Cardiac muscle cell (in vitro differentiated cells and primary cell): ENCODE results near the gene MGAT5. TPM values are rescaled to one million over a fixed set of nuclear protein-coding genes. Genes with fewer than 3 reads are reported as not detected.

ENCODE experiments used
- DNase-seq, 2 donors: peaks; one replicate each; pipeline versions ENCODE4 v3.0.0 to v3.0.0-alpha.2; 2010 to 2017; ENCODE audit warnings: low read depth in 1 of 2, low spot score in 1 of 2
- H3K27ac ChIP-seq: fragments of 200-600 bp; sonication (generic); 2 replicates; pipeline ENCODE4 v1.5.1; 2016
- H3K27me3 ChIP-seq: fragments of 200-600 bp; sonication (generic); 2 replicates; pipeline ENCODE4 v1.6.0; 2016; ENCODE audit warnings: control low read depth
- H3K36me3 ChIP-seq: fragments of 200-600 bp; sonication (generic); 2 replicates; pipeline ENCODE4 v1.5.1; 2016; ENCODE audit warnings: control low read depth
- H3K4me1 ChIP-seq: fragments of 200-600 bp; sonication (generic); 2 replicates; pipeline ENCODE4 v1.8.1; 2017; ENCODE audit warnings: low read depth, mild to moderate bottlenecking, mixed run types
- H3K4me3 ChIP-seq: fragments of 200-600 bp; sonication (generic); 2 replicates; pipeline ENCODE4 v1.5.1; 2016; ENCODE audit warnings: mild to moderate bottlenecking
- H3K9me3 ChIP-seq: fragments of 200-600 bp; sonication (generic); 2 replicates; pipeline ENCODE4 v1.5.1; 2017; ENCODE audit warnings: low read depth, mild to moderate bottlenecking, control low read depth
- polyA plus RNA-seq: library from polyadenylated mRNA; unstranded; fragments of >200 nt; fragmentation: Nextera tagmentation; extraction: Ambion mirVana; gene quantifications from 2 replicates; pipeline ENCODE4 v1.2.1, GENCODE V29; 2016
- total RNA-seq: library from RNA; depleted of rRNA; stranded (reverse); fragments of >200 nt; gene quantifications from 2 replicates; pipeline ENCODE4 v1.2.3, GENCODE V29; 2016
- TF ChIP-seq, protein P1 (sequence below): IDR thresholded peaks from 2 replicates; pipeline ENCODE4 v1.5.1; 2012; ENCODE audit warnings: low read depth, mild to moderate bottlenecking, low read length

The MGAT5 gene
- total and polyA plus RNA-seq, 2 experiments from 2014 or later: 12.5 to 66.8 TPM

GRCh38 chr2:134336352-134336751 is 82.5 kb downstream of the MGAT5 start:
- TF ChIP-seq, protein P1, sequence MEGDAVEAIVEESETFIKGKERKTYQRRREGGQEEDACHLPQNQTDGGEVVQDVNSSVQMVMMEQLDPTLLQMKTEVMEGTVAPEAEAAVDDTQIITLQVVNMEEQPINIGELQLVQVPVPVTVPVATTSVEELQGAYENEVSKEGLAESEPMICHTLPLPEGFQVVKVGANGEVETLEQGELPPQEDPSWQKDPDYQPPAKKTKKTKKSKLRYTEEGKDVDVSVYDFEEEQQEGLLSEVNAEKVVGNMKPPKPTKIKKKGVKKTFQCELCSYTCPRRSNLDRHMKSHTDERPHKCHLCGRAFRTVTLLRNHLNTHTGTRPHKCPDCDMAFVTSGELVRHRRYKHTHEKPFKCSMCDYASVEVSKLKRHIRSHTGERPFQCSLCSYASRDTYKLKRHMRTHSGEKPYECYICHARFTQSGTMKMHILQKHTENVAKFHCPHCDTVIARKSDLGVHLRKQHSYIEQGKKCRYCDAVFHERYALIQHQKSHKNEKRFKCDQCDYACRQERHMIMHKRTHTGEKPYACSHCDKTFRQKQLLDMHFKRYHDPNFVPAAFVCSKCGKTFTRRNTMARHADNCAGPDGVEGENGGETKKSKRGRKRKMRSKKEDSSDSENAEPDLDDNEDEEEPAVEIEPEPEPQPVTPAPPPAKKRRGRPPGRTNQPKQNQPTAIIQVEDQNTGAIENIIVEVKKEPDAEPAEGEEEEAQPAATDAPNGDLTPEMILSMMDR: no peak
- Histone ChIP-seq H3K27me3 (no peaks in the 10 kb centered on the region), H3K27ac (no peak overlapping the region), H3K9me3 (no peaks in the 10 kb centered on the region), H3K4me1 (peaks cover 14% of the 10 kb centered on the region), H3K36me3 (peaks cover 3% of the 10 kb centered on the region), H3K4me3 (no peak overlapping the region)
- no peak for DNase-seq

DNA sequence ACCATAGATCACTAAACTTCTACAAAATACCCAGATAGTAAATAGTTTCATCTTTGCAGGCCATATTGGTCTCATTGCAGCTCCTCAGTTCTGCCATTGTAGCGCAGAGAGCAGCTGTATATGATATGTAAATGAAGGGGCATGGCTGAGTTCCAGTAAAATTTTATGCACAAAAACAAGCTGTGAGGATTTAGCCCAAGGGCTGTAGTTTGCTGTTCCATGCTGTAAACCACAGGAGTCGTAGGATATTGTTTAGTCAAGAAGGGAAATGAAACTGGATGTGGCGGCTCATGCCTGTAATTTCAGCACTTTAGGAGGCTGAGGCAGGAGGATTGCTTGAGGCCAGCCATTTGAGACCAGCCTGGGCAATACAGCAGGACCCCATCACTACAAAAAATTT is 83.0 kb downstream of the MGAT5 start:
- Histone ChIP-seq H3K27ac (no peak overlapping the region), H3K4me1 (peaks cover 14% of the 10 kb centered on the region), H3K9me3 (no peaks in the 10 kb centered on the region), H3K36me3 (peaks cover 3% of the 10 kb centered on the region), H3K27me3 (no peaks in the 10 kb centered on the region), H3K4me3 (no peak overlapping the region)
- TF ChIP-seq, protein P1: no peak
- no peak for DNase-seq

- no peaks in the 10 kb centered on the region for H3K9me3 ChIP-seq
- no peak overlapping the region for H3K4me3 ChIP-seq
- H3K27ac ChIP-seq: no peak overlapping the region
- peaks cover 14% of the 10 kb centered on the region for H3K4me1 ChIP-seq
- DNase-seq: no peak
- TF ChIP-seq, protein P1: no peak
- H3K27me3 ChIP-seq: no peaks in the 10 kb centered on the region
- peaks cover 3% of the 10 kb centered on the region for H3K36me3 ChIP-seq
These were observed 83.8 kb downstream of the MGAT5 start for GRCh38 chr2:134337631-134338030.

GRCh38 chr2:134338208-134338607 is 84.3 kb downstream of the MGAT5 start:
- TF ChIP-seq, protein P1: no peak
- Histone ChIP-seq H3K27ac (no peak overlapping the region), H3K36me3 (peaks cover 3% of the 10 kb centered on the region), H3K9me3 (no peaks in the 10 kb centered on the region), H3K4me1 (peaks cover 14% of the 10 kb centered on the region), H3K27me3 (no peaks in the 10 kb centered on the region), H3K4me3 (no peak overlapping the region)
- DNase-seq: no peak

- H3K4me3 ChIP-seq: no peak overlapping the region
- peaks cover 3% of the 10 kb centered on the region for H3K36me3 ChIP-seq
- no peaks in the 10 kb centered on the region for H3K4me1 ChIP-seq
- TF ChIP-seq, protein P1: no peak
- H3K27me3 ChIP-seq: no peaks in the 10 kb centered on the region
- H3K9me3 ChIP-seq: no peaks in the 10 kb centered on the region
- no peak overlapping the region for H3K27ac ChIP-seq
- no peak for DNase-seq
These were observed 87.6 kb downstream of the MGAT5 start for GRCh38 chr2:134341476-134341875.
